GM23338 (cell line): ENCODE data around the gene CLPSL2. TPM values are rescaled to one million over a fixed set of nuclear protein-coding genes. Genes with fewer than 3 reads are reported as not detected.

ENCODE experiments used
- ATAC-seq: fragments of 200-7000 bp; cut with Tn5 transposase; 3 replicates; pipeline ENCODE4 v1.9.1; 2020
- DNase-seq: peaks from one replicate; pipeline ENCODE4 v3.0.0-alpha.2; 2015; ENCODE audit warnings: low spot score
- H2AFZ ChIP-seq: fragments of 200-600 bp; sonication (generic); 2 replicates; pipeline ENCODE4 v1.8.0; 2016; ENCODE audit warnings: antibody characterized with exemption, mild to moderate bottlenecking, moderate library complexity
- H3F3A ChIP-seq: fragments of 200-600 bp; sonication (generic); replicated peaks from 2 replicates; pipeline ENCODE4 v1.8.0; 2017; ENCODE audit warnings: antibody characterized with exemption, mixed run types, low read depth
- H3K27ac ChIP-seq: fragments of 200-600 bp; sonication (generic); 2 replicates; pipeline ENCODE4 v1.6.1; 2016; ENCODE audit warnings: low read depth
- H3K27me3 ChIP-seq: fragments of 200-600 bp; sonication (generic); 2 replicates; pipeline ENCODE4 v1.8.0; 2016; ENCODE audit warnings: mild to moderate bottlenecking, mixed run types, moderate library complexity; ENCODE audit not compliant: insufficient read depth
- H3K36me3 ChIP-seq: fragments of 200-600 bp; sonication (generic); 2 replicates; pipeline ENCODE4 v1.8.0; 2016; ENCODE audit warnings: mild to moderate bottlenecking; ENCODE audit not compliant: insufficient read depth
- H3K4me1 ChIP-seq: fragments of 200-600 bp; sonication (generic); 2 replicates; pipeline ENCODE4 v1.8.0; 2016; ENCODE audit warnings: mild to moderate bottlenecking, moderate library complexity; ENCODE audit not compliant: insufficient read depth
- H3K4me2 ChIP-seq: fragments of 200-600 bp; sonication (generic); 2 replicates; pipeline ENCODE4 v1.7.1; 2017; ENCODE audit warnings: mixed run types
- H3K4me3 ChIP-seq: fragments of 200-600 bp; sonication (generic); 2 replicates; pipeline ENCODE4 v1.6.1; 2016; ENCODE audit warnings: mixed run types
- H3K79me2 ChIP-seq: fragments of 200-600 bp; sonication (generic); replicated peaks from 2 replicates; pipeline ENCODE4 v1.8.0; 2017; ENCODE audit warnings: mild to moderate bottlenecking; ENCODE audit not compliant: insufficient read depth
- H3K9me2 ChIP-seq: fragments of 200-600 bp; sonication (generic); 2 replicates; pipeline ENCODE4 v1.8.0; 2017; ENCODE audit not compliant: insufficient read depth
- H4K20me1 ChIP-seq: fragments of 200-600 bp; sonication (generic); replicated peaks from 2 replicates; pipeline ENCODE4 v1.8.0; 2017; ENCODE audit warnings: mild to moderate bottlenecking; ENCODE audit not compliant: insufficient read depth
- H3K27ac Mint-ChIP-seq: 2 replicates; pipeline ENCODE4 v1.8.0; 2020; ENCODE audit warnings: inconsistent platforms, mild to moderate bottlenecking, moderate library complexity, mixed read lengths
- H3K27me3 Mint-ChIP-seq: 3 replicates; pipeline ENCODE4 v1.8.0; 2022; ENCODE audit warnings: low read depth, mild to moderate bottlenecking, moderate library complexity, mixed read lengths, inconsistent platforms; ENCODE audit not compliant: insufficient read depth, poor library complexity
- H3K36me3 Mint-ChIP-seq: 3 replicates; pipeline ENCODE4 v1.8.0; 2021; ENCODE audit warnings: low read depth, mild to moderate bottlenecking, inconsistent platforms, moderate library complexity, mixed read lengths
- H3K4me1 Mint-ChIP-seq: 3 replicates; pipeline ENCODE4 v1.8.0; 2020; ENCODE audit warnings: mild to moderate bottlenecking, inconsistent platforms, mixed read lengths
- H3K4me3 Mint-ChIP-seq: 3 replicates; pipeline ENCODE4 v1.8.0; 2021; ENCODE audit warnings: moderate library complexity, mild to moderate bottlenecking, inconsistent platforms, mixed read lengths
- H3K9me3 Mint-ChIP-seq: 3 replicates; pipeline ENCODE4 v1.8.0; 2020; ENCODE audit warnings: moderate library complexity, mild to moderate bottlenecking, inconsistent platforms, mixed read lengths
- CREB1 ChIP-seq: fragments of 250-450 bp; sonication (Bioruptor Pico); IDR thresholded peaks from 2 replicates; pipeline ENCODE4 v1.5.0; 2020; ENCODE audit warnings: low read depth, mild to moderate bottlenecking, moderate library complexity
- CTCF ChIP-seq, 2 experiments: fragments of 200-600 bp in 1 of 2; sonication (generic) in 1 of 2; conservative IDR thresholded peaks; 2 replicates each; pipeline versions ENCODE4 v1.5.1 to v1.6.1; 2016 to 2017; ENCODE audit warnings: antibody characterized with exemption in 2 of 2, low read depth in 2 of 2, mild to moderate bottlenecking in 2 of 2, moderate library complexity in 1 of 2
- EZH2 ChIP-seq: fragments of 200-600 bp; sonication (generic); IDR thresholded peaks from one replicate; pipeline ENCODE4 v1.8.0; 2017; ENCODE audit warnings: antibody characterized with exemption, mild to moderate bottlenecking, low read depth; ENCODE audit not compliant: unreplicated experiment
- EZH2phosphoT487 ChIP-seq: fragments of 200-600 bp; sonication (generic); IDR thresholded peaks from one replicate; pipeline ENCODE4 v1.8.1; 2018; ENCODE audit warnings: antibody characterized with exemption; ENCODE audit not compliant: unreplicated experiment
- JUNB ChIP-seq: IDR thresholded peaks from one replicate; pipeline ENCODE4 v1.6.1; 2016; ENCODE audit warnings: antibody characterized with exemption; ENCODE audit not compliant: unreplicated experiment
- NANOG ChIP-seq: IDR thresholded peaks from 2 replicates; pipeline ENCODE4 v1.6.1; 2016; ENCODE audit warnings: antibody characterized with exemption, borderline replicate concordance
- POLR2AphosphoS5 ChIP-seq: IDR thresholded peaks from 2 replicates; pipeline ENCODE4 v1.6.1; 2016; ENCODE audit warnings: antibody characterized with exemption, low read depth
- REST ChIP-seq: IDR thresholded peaks from one replicate; pipeline ENCODE4 v1.6.1; 2018; ENCODE audit warnings: antibody characterized with exemption; ENCODE audit not compliant: unreplicated experiment
- STAT1 ChIP-seq: IDR thresholded peaks from one replicate; pipeline ENCODE4 v1.6.1; 2016; ENCODE audit warnings: antibody characterized with exemption; ENCODE audit not compliant: unreplicated experiment
- ZNF114 ChIP-seq: fragments of 250-450 bp; sonication (Bioruptor Pico); IDR thresholded peaks from 2 replicates; pipeline ENCODE4 v1.5.0; 2020; ENCODE audit warnings: mild to moderate bottlenecking, moderate library complexity
- ZNF331 ChIP-seq: fragments of 250-450 bp; sonication (Bioruptor Pico); IDR thresholded peaks from 2 replicates; pipeline ENCODE4 v1.5.0; 2020; ENCODE audit warnings: low read depth, mild to moderate bottlenecking, moderate library complexity
- ZNF462 ChIP-seq: fragments of 250-450 bp; sonication (Bioruptor Pico); IDR thresholded peaks from 2 replicates; pipeline ENCODE4 v1.5.0; 2020; ENCODE audit warnings: mild to moderate bottlenecking, moderate library complexity
- polyA plus RNA-seq: library from polyadenylated mRNA; unstranded; fragments of >200 nt; fragmentation: Nextera tagmentation; extraction: Ambion mirVana; gene quantifications from 2 replicates; pipeline ENCODE4 v1.2.1, GENCODE V29; 2016
- total RNA-seq: library from RNA; depleted of rRNA; stranded (reverse); fragments of >200 nt; shearing (Covaris generic); gene quantifications from 2 replicates; pipeline ENCODE4 v1.2.3, GENCODE V29; 2014
- TF ChIP-seq, protein P1 (sequence below): IDR thresholded peaks from 2 replicates; pipeline ENCODE4 v1.6.1; 2016; ENCODE audit warnings: antibody characterized with exemption

Gene CLPSL2
- total and polyA plus RNA-seq, 2 experiments from 2014 or later, result 2.9 to 3.1 TPM

GRCh38 chr6:35765739-35766138, 10.7 kb upstream of the CLPSL2 start:
- 0 out of 2 replicates have a peak, but pooled peaks cover 3% of the 10 kb centered on the region for H3F3A ChIP-seq
- DNase-seq (peak; percentile 27), ATAC-seq (peak; percentile 5; the same call in 2 of the 3 replicates)
- H3K9me3 Mint-ChIP-seq, result no peaks in the 10 kb centered on the region; the same call in 1 of the 3 replicates
- peaks cover 10% of the 10 kb centered on the region for H3K4me1 ChIP-seq
- H3K27ac Mint-ChIP-seq, result no peak overlapping the region
- no peaks in the 10 kb centered on the region for H3K9me2 ChIP-seq
- H3K36me3 ChIP-seq, result no peaks in the 10 kb centered on the region
- H2AFZ ChIP-seq, result peak overlapping the region; percentile 34; the same call in 1 of the 2 replicates
- H3K27ac ChIP-seq, result no peak overlapping the region
- H3K27me3 Mint-ChIP-seq, result peaks cover 14% of the 10 kb centered on the region
- no peaks in the 10 kb centered on the region for H3K79me2 ChIP-seq
- no peaks in the 10 kb centered on the region for H4K20me1 ChIP-seq
- H3K4me1 Mint-ChIP-seq, result peaks cover 17% of the 10 kb centered on the region
- no peak overlapping the region for H3K4me3 ChIP-seq
- TF ChIP-seq CREB1 (CRISPR knock-in tag) (no peak), ZNF114 (CRISPR knock-in tag) (no peak), CTCF (conservative IDR thresholded peaks at IDR 0.05; ENCODE audit: low read depth in 2 of 2) (no peak), NANOG (no peak), JUNB (no peak), POLR2AphosphoS5 (no peak), STAT1 (no peak), REST (no peak), ZNF331 (CRISPR knock-in tag) (no peak), ZNF462 (CRISPR knock-in tag) (no peak), EZH2 (no peak), EZH2phosphoT487 (no peak)
- TF ChIP-seq, protein P1, sequence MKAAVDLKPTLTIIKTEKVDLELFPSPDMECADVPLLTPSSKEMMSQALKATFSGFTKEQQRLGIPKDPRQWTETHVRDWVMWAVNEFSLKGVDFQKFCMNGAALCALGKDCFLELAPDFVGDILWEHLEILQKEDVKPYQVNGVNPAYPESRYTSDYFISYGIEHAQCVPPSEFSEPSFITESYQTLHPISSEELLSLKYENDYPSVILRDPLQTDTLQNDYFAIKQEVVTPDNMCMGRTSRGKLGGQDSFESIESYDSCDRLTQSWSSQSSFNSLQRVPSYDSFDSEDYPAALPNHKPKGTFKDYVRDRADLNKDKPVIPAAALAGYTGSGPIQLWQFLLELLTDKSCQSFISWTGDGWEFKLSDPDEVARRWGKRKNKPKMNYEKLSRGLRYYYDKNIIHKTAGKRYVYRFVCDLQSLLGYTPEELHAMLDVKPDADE, result no peak
- no peaks in the 10 kb centered on the region for H3K27me3 ChIP-seq
- no peak overlapping the region for H3K4me2 ChIP-seq
- H3K4me3 Mint-ChIP-seq, result no peak overlapping the region
- no peaks in the 10 kb centered on the region for H3K36me3 Mint-ChIP-seq
